Thoracic aorta (tissue), 2 donors: Measurements from ENCODE around the gene LAT. TPM values are rescaled to one million over a fixed set of nuclear protein-coding genes. Genes with fewer than 3 reads are reported as not detected.

ENCODE experiments used
- ATAC-seq: fragments of 150-250 bp; one replicate; pipeline ENCODE4 v1.8.0; 2017; ENCODE audit warnings: low read depth; ENCODE audit not compliant: insufficient number of reproducible peaks, low FRiP score
- DNase-seq: peaks from one replicate; pipeline ENCODE4 v3.0.0-alpha.2; 2020; ENCODE audit warnings: low spot score
- H3K27ac ChIP-seq, 2 donors: fragments of 200-600 bp; sonication (generic); 1 replicate in 1 of 2; 2 replicates in 1 of 2; pipeline ENCODE4 v1.5.1; 2016; ENCODE audit warnings: mild to moderate bottlenecking in 2 of 2, moderate library complexity in 2 of 2
- H3K27me3 ChIP-seq: fragments of 200-600 bp; sonication (generic); replicated peaks from 2 replicates; pipeline ENCODE4 v1.6.0; 2016; ENCODE audit warnings: mild to moderate bottlenecking; ENCODE audit not compliant: insufficient read depth
- H3K36me3 ChIP-seq: fragments of 200-600 bp; sonication (generic); one replicate; pipeline ENCODE4 v1.5.1; 2016
- H3K4me1 ChIP-seq, 2 donors: fragments of 200-600 bp; sonication (generic); 1 replicate in 1 of 2; 2 replicates in 1 of 2; pipeline versions ENCODE4 v1.5.1 to v1.6.0; 2016; ENCODE audit warnings: low read depth in 2 of 2, mild to moderate bottlenecking in 1 of 2; ENCODE audit not compliant: control insufficient read depth in 1 of 2
- H3K4me3 ChIP-seq: fragments of 200-600 bp; sonication (generic); 2 replicates; pipeline ENCODE4 v1.5.1; 2016; ENCODE audit warnings: mild to moderate bottlenecking
- H3K9me3 ChIP-seq: fragments of 200-600 bp; sonication (generic); 2 replicates; pipeline ENCODE4 v1.5.1; 2016
- total RNA-seq, 2 donors: library from RNA; depleted of rRNA; stranded (reverse); fragments of >200 nt; gene quantifications; one replicate each; pipeline versions ENCODE4 v1.1.0 to v1.2.3, GENCODE V29; 2016
- TF ChIP-seq, protein P1 (sequence below): fragments of 200-600 bp; sonication (generic); IDR thresholded peaks from one replicate; pipeline ENCODE4 v1.5.1; 2019; ENCODE audit warnings: antibody characterized with exemption

Gene LAT
- total RNA-seq, 2 donors from 2014 or later: 15.3 to 28.6 TPM

DNA sequence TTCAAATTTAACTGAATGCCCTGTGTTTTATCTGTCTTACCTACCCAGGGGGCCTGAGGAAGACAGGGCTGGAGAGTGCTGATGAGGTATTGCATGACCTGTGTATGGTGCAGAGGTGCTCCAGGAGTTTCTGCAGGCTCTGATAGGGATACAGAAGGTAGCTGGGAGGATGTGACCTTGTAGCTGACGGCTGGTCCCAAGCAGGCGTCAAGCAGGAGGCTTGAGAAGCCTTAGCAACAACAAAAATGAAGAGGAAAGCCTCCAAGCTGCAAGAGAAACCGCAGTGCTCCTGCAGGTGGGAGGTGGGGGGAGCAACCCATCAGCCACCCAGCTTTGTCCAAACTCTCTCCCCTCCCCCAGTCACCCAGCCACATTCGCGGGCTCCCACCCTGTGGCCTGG is 40.4 kb downstream of the LAT start:
- Histone ChIP-seq H3K36me3 (no peaks in the 10 kb centered on the region), H3K4me1 (no peaks in the 10 kb centered on the region), H3K4me3 (no peak overlapping the region), H3K9me3 (no peaks in the 10 kb centered on the region), H3K27ac (no peak overlapping the region), H3K27me3 (no peaks in the 10 kb centered on the region)
- TF ChIP-seq, protein P1, sequence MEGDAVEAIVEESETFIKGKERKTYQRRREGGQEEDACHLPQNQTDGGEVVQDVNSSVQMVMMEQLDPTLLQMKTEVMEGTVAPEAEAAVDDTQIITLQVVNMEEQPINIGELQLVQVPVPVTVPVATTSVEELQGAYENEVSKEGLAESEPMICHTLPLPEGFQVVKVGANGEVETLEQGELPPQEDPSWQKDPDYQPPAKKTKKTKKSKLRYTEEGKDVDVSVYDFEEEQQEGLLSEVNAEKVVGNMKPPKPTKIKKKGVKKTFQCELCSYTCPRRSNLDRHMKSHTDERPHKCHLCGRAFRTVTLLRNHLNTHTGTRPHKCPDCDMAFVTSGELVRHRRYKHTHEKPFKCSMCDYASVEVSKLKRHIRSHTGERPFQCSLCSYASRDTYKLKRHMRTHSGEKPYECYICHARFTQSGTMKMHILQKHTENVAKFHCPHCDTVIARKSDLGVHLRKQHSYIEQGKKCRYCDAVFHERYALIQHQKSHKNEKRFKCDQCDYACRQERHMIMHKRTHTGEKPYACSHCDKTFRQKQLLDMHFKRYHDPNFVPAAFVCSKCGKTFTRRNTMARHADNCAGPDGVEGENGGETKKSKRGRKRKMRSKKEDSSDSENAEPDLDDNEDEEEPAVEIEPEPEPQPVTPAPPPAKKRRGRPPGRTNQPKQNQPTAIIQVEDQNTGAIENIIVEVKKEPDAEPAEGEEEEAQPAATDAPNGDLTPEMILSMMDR: no peak
- ATAC-seq: no peak
- no peak for DNase-seq

DNA sequence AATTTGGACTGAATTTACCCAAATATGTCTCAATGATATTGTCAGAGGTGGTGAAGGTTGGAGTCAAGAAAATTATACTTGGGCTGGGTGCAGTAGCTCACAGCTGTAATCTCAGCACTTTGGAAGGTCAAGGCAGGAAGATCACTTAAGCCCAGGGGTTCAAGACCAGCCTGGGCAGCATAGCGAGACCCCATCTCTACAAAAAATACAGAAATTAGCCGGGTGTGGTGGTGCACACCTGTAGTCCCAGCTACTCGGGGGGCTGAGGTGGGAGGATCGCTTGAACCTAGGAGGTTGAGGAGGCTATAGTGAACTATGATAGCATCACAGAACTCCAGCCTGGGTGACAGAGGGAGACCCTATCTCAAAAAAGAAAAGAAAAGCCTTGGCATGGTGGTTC is 40.9 kb downstream of the LAT start:
- no peaks in the 10 kb centered on the region for H3K36me3 ChIP-seq
- H3K4me3 ChIP-seq: no peak overlapping the region
- H3K4me1 ChIP-seq: no peaks in the 10 kb centered on the region
- DNase-seq (no peak), ATAC-seq (no peak)
- H3K27ac ChIP-seq: no peak overlapping the region
- H3K27me3 ChIP-seq: no peaks in the 10 kb centered on the region
- TF ChIP-seq, protein P1: no peak
- no peaks in the 10 kb centered on the region for H3K9me3 ChIP-seq

DNA sequence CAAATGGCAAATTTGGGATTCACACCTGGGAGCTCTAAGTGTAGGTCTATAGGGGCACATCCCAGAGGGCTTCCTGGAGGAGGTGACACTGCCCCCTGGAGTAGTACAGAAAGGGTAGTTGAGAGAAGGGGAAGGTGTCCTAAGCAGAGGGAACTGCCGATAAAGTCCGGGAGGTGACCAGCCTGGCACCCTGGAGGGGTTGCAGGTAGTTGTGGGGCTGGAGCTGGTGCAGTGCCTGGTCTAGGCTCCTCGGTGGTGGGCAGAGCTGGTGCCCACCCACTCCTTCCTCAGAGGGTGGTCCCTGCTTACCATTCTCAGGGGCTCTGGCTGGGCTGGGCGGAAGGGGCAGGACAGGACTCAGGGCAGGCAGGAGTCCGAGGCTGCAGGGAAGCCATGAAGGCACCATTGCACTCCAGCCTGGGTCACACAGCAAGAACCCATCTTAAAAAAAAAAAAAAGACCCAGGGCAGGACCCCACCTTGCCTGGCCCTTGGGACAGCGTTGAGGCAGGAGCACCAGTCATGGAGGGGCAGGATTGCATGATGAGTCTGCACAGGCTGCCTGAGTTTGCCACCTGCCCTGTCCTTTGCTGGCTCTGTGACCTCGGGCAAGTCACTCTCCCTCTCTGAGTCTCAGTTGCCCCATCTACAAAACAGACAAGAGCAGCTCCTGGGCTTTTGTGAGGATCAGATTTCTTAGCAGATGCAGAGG is 43.8 kb downstream of the LAT start:
- Histone ChIP-seq H3K36me3 (no peaks in the 10 kb centered on the region), H3K4me1 (no peaks in the 10 kb centered on the region), H3K4me3 (no peak overlapping the region), H3K27ac (no peak overlapping the region), H3K9me3 (no peaks in the 10 kb centered on the region), H3K27me3 (no peaks in the 10 kb centered on the region)
- DNase-seq (no peak), ATAC-seq (no peak)
- TF ChIP-seq, protein P1: no peak

DNA sequence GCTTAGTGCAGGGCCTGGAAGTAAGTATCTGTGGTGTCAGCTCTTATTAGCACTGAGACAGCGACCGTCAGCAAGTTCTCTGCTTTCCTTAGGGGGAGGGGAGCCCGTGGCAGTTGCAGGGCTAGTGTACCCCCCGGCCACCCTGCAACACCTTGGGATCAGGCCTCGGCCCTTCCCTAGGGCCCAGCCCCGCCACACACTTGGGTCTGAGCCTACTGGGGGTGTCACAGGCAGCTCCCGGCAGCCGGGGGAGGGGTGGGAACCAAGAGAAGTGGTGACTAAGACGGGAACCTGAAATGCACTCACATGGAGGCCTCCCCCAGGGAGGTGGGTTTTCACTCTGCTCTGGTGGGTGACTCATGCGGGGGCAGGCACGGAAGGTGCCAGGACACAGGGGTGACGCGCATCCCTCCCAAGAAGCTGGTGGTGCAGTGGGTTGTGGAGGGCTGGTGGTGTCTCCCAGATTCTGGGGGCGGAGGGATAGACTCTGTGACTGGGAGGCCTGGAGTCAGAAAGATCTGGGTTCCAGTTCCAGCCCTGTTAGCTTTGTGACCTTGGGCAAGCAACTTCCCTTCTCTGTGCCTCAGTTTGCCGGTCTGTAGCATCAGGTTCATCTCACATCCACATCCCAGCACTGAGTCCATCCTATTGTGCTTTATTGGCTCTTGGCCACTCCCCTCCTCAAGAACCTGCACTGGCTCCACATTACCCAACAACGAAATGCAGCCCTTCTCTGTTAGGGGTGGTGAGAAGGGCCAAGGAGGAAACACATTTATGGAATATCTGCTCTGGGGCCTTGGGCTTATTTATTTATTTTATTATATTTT is 44.5 kb downstream of the LAT start:
- no peak for ATAC-seq
- Histone ChIP-seq H3K9me3 (no peaks in the 10 kb centered on the region), H3K27ac (no peak overlapping the region), H3K27me3 (no peaks in the 10 kb centered on the region), H3K4me1 (no peaks in the 10 kb centered on the region), H3K4me3 (no peak overlapping the region), H3K36me3 (no peaks in the 10 kb centered on the region)
- TF ChIP-seq, protein P1: no peak
- DNase-seq: peak; percentile 9

DNA sequence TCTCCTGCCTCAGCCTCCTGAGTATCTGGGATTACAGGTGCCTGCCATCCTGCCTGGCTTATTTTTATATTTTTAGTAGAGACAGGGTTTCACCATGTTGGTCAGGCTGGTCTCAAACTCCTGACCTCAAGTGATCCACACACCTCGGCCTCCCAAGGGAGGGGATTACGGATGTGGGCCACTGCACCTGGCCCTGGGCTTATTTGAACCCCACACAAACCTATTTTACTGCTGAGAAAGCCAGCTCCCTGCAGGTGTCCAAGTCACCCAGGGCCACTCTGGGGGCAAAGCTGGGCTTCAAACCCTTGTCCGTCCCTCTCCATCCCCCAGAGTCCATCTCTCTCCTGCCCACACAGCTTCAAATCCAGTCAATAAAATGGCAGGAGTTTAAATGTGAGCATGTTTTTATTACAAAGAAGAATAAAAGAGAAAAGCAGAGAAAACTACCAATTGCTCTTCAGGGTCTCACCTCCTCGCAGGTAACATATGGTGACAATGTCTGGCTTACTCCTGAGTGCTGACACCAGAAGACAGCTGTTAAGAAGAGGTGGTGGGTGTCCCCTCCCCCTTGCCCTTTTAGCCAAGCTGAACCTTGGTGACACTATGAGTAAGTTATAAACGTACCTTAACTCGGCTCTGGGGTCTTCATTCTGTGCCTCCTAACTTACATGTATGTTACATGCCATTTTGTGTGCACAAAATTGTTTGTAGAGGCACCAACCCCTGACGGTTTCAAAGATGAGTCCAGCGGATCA is 45.4 kb downstream of the LAT start:
- Histone ChIP-seq H3K27me3 (no peaks in the 10 kb centered on the region), H3K36me3 (no peaks in the 10 kb centered on the region), H3K9me3 (no peaks in the 10 kb centered on the region), H3K4me3 (no peak overlapping the region), H3K4me1 (no peaks in the 10 kb centered on the region), H3K27ac (no peak overlapping the region)
- TF ChIP-seq, protein P1: no peak
- DNase-seq: no peak
- ATAC-seq: no peak
